ENCODE results near the gene MYH11.
"Not testable (repeated sequence)": the region's sequence is repeated elsewhere in the genome, so short reads cannot be mapped to it uniquely, and the experiment has no call there.

Gene MYH11

GRCh38 chr16:15749985-15750384 is 106.8 kb downstream of the MYH11 start:
- no peak for DNase-seq (ENCODE audit: low read depth)

DNA sequence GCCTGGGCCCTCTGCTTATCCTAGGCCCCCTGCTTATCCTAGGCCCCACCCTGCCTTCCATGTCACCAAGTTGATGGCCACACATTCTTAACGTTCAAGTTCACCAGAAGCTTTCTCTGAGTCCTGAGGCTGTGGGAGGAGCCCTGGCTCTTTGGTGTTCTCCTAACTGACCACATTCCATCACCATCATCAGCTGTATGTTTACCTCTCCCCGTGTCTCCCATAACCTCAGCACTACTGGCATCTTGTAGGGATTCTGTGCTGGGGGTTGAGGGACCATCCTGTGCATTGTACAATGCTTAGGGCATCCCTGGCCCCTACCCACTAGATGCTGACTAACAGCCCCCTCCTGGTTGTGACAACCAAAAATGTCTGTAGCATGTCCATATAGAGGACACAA is 107.5 kb downstream of the MYH11 start:
- no peak for DNase-seq (ENCODE audit: low read depth)

DNA sequence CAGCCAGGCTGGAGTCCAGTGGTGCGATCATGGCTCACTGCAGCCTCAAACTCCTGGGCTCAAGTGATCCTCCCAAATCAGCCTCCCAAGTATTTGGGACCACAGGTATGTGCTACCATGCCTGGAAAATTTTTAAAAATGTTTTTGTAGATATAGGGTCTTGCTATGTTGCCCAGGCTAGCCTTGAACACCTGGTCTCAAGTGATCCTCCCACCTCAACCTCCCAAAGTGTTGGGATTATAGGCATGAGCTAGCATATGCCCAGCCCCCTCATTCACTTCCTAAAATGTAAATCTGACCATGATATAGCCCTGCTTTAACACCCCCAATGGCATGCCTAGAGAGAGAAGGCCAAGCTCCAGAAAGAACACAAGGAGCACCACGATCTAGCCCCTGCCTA is 108.2 kb downstream of the MYH11 start:
- no peak for DNase-seq (ENCODE audit: low read depth)

- no peak for DNase-seq (ENCODE audit: low read depth)
Measured at GRCh38 chr16:15747937-15748336, 108.9 kb downstream of the MYH11 start.

- no peak for DNase-seq (ENCODE audit: low read depth)
Measured at GRCh38 chr16:15746332-15746731, 110.5 kb downstream of the MYH11 start.

- DNase-seq (ENCODE audit: low read depth): no peak
Measured at GRCh38 chr16:15743657-15744056, 113.2 kb downstream of the MYH11 start.

DNA sequence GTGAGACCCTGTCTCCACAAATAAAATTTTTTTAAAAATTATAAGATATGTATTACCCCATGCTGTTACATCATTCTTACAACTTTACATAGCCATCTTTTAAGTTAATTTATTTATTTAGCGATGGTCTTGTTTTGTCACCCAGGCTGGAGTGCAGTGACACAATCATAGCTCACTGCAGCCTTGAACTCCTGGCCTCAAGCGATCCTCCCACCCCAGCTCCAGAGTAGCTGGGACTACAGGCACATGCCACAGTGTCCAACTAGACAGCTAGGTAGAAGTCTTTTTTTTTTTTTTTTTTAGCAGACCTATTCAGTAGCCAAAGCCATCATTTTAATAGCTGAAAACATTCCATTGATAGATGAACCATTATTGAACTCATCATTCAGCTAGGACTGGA is 114.1 kb downstream of the MYH11 start:
- no peak for DNase-seq (ENCODE audit: low read depth)

- no peak for DNase-seq (ENCODE audit: low read depth)
Measured at GRCh38 chr16:15741207-15741871, 115.5 kb downstream of the MYH11 start.

GRCh38 chr16:15739950-15740349 is 116.9 kb downstream of the MYH11 start:
- DNase-seq (ENCODE audit: low read depth): no peak

DNA sequence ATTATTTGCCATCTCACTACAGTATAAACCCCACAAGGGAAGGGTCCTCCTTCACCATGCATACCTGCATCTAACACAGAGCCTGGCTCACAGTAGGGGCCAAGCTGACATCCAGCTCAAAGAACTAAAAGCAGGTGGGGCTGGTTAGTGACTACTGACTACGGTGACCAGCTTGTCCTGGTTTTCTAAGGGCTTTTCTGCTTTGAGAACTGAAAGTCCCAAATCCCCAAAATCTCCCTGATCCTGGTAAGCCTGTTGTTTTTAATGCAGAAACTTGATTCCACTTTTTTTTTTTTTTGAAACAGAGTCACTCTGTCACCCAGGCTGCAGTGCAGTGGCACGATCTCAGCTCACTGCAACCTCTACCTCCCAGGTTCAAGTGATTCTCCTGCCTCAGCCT is 117.4 kb downstream of the MYH11 start:
- DNase-seq (ENCODE audit: low read depth): no peak

DNA sequence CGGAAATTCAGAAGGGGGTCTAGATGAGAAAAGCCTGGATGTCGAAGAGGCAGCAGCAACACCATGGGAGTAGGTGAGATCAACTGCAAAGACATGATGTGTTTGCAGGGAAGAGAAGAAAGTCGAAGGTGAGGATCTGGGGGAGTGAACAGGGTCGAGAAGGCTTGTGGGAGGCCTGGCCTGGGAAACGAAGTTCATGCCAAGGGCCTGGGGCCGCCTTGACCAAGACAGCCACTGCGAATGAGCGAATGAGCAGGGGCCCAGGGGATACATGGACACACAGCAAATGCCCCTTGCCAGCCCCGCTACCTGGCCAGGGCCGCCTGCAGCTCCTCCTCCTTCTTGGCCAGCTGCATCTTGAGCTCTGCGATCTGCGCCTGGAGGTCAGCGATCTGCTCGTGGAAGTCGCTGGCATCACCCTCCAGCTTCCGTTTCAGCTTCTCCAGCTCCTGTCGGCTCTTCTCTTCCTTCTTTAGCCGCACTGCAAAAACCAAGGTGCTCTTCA is 119.6 kb downstream of the MYH11 start:
- no peak for DNase-seq (ENCODE audit: low read depth)

GRCh38 chr16:15736529-15736928 is 120.3 kb downstream of the MYH11 start:
- no peak for DNase-seq (ENCODE audit: low read depth)

- no peak for DNase-seq (ENCODE audit: low read depth)
Measured at GRCh38 chr16:15735610-15736009, 121.2 kb downstream of the MYH11 start.

GRCh38 chr16:15732416-15732815 is 124.4 kb downstream of the MYH11 start:
- no peak for DNase-seq (ENCODE audit: low read depth)

DNA sequence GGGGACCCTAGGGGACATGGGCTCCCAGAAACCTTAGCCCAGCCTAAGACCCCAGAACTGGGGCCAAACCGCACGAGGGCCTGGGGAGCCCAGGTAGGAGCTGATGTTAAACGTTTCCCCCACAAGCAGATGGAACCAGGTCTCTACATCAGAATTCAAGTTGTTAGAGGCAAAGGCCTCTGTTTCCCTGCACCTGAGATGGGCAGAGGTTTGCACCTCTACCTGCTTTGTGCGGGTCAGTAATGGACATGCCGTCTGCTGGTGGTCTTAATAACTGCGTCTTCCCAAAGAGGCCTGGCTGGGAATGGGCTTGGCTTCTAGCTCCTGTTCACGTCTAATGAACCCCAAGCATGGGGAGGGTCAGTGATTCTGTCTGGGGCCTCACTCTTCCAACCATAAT is 127.7 kb downstream of the MYH11 start:
- no peak for DNase-seq (ENCODE audit: low read depth)

GRCh38 chr16:15727697-15728096 is 129.1 kb downstream of the MYH11 start:
- DNase-seq (ENCODE audit: low read depth): not testable (repeated sequence)

GRCh38 chr16:15726715-15727114 is 130.1 kb downstream of the MYH11 start:
- no peak for DNase-seq (ENCODE audit: low read depth)

GRCh38 chr16:15725641-15726240 is 131.1 kb downstream of the MYH11 start:
- no peak for DNase-seq (ENCODE audit: low read depth)

DNA sequence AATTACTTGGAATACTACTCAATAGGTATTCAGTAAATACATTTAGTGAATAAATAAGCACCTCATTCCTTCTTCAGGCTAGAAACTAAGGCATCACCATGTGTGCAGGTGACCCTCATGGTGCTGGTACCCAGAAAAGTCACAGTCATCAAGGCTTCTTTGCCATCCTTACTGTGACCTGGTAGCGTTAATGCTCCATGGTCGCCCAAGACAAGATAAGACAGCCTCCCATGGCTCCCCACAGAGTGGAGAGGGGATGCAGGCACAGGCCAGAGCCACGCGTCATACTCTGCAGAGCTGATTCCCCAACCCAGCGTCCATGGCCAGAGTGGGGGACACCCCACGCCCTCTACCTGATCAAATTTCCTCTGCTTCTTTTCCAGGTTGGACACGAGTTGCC is 133.0 kb downstream of the MYH11 start:
- DNase-seq (ENCODE audit: low read depth): no peak

DNA sequence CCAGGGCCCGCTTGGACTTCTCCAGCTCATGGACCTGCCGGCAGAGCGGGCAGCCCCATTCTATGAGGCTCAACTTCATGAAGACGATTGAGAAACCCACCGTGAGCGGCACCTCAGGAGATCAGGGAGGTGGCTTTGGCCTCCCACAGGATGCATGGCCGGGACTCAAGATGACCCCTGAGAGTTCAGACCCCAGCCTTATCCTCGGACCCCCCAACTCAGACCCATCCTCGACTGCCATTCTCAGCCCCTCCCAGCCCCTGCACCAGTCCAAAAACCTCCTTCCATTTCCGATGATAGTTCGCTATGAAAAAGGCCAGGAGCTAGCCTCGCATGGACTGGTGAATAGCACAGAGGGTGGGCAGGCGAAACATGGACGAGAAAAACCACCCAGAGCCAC is 135.8 kb downstream of the MYH11 start:
- no peak for DNase-seq (ENCODE audit: low read depth)

- DNase-seq (ENCODE audit: low read depth): no peak
Measured at GRCh38 chr16:15716694-15717447, 140.0 kb downstream of the MYH11 start.

DNA sequence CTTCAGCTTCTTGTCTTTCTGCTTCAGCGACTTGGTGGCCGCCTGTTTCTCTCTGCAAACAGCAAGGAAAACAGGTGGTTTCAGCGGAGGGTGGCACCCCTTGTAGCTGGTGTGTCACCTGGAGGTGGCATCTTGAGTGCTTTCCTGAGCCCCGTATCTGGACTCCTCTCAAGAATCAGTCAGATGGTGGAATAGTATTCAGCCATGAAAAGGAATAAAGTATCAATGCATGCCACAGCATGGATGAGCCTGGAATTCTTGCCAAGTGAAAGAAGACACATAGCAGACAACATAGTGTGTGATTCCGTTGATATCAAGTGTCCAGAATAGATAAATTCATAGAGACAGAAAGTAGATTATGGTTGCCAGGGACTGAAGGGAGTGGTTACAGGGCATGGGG is 141.6 kb downstream of the MYH11 start:
- DNase-seq (ENCODE audit: low read depth): no peak

Data from activated T-cell treated with anti-CD3 and anti-CD28 coated beads for 1 hour (primary cell).